RWPE1 (cell line): Measurements from ENCODE around the gene DNAJC6.

Experiments
- CTCF ChIA-PET: fragments of 350-600 bp; sonication (Branson Sonifier 250); formaldehyde crosslinking; extraction: SDS; loops from one replicate; lab custom pipeline; 2021; lab: Yijun Ruan, JAX
- POLR2A ChIA-PET: fragments of 400-600 bp; formaldehyde crosslinking; extraction: SDS; loops from one replicate; lab custom pipeline; 2020; ENCODE audit warnings: antibody characterized with exemption; ENCODE audit not compliant: low non-redundant PET; lab: Yijun Ruan, JAX
- DNase-seq: peaks from one replicate; pipeline ENCODE4 v3.0.0; 2012; ENCODE audit warnings: low spot score
- H3K27ac ChIP-seq: fragments of 450-650 bp; 2 replicates; pipeline ENCODE4 v1.5.1; 2017
- TF ChIP-seq, protein P1 (sequence below): fragments of 450-650 bp; conservative IDR thresholded peaks from 2 replicates; pipeline ENCODE4 v1.5.1; 2017; ENCODE audit warnings: low read depth, mild to moderate bottlenecking

Gene DNAJC6

DNA sequence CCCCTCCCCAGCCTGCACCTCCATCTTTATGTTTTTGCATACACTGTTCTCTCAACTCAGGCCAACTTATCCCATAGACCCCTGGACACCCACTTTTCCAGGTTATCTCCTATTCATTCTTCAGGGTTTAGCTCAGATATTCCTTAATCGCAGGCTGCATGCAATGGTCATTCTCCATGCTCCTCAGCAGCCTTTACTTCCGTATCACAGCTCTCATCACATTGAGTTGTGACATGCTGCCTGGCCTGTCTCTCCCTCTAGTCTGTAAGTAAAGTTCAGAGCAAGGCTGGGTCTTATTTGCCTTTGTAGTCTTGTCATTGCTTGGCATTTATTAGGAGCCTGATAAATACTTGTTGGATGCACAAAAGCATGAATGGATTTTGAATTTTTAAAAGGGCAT, 6.9 kb downstream of the DNAJC6 start:
- ChIA-PET CTCF (no interaction called here), POLR2A (no interaction called here)
- TF ChIP-seq, protein P1, sequence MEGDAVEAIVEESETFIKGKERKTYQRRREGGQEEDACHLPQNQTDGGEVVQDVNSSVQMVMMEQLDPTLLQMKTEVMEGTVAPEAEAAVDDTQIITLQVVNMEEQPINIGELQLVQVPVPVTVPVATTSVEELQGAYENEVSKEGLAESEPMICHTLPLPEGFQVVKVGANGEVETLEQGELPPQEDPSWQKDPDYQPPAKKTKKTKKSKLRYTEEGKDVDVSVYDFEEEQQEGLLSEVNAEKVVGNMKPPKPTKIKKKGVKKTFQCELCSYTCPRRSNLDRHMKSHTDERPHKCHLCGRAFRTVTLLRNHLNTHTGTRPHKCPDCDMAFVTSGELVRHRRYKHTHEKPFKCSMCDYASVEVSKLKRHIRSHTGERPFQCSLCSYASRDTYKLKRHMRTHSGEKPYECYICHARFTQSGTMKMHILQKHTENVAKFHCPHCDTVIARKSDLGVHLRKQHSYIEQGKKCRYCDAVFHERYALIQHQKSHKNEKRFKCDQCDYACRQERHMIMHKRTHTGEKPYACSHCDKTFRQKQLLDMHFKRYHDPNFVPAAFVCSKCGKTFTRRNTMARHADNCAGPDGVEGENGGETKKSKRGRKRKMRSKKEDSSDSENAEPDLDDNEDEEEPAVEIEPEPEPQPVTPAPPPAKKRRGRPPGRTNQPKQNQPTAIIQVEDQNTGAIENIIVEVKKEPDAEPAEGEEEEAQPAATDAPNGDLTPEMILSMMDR = no peak
- no peak for DNase-seq
- no peak overlapping the region for H3K27ac ChIP-seq

DNA sequence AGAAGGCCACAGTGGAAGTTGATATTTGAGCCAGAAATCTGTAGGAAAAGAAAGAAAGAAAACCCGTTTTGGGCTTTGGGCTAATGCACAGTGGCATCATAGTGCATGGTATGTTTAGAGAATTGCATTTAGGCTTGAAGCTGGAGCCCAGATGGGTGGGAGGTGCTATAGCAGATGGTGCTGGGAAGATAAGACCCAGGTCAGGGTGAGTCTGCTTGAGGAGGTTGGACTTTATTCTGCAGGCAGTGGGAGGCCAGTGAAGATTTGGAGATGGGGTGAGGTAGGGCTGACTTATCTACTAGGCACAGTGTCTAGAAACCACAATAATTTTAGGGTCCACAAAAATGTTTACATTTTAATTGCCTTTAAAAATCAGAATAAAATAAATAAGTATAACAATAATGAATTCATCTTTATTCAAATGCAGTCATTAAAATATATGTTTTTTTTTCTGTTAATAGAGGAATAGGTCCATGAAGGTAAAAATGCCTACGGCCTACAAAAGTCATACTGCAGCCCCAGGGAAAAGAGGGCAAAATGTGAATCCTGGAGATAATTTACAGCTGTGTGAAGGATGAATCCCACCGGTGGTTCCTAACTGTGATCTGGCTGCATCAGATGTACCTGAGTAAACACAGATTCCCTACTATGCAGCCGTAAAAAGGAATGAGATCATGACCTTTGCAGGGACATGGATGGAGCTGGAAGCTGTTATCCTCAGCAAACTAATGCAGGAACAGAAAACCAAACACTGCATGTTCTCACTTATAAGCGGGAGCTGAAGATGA, 8.7 kb downstream of the DNAJC6 start:
- DNase-seq = no peak
- H3K27ac ChIP-seq = no peak overlapping the region
- TF ChIP-seq, protein P1 = no peak
- CTCF ChIA-PET = no interaction called here
- POLR2A ChIA-PET = no interaction called here

DNA sequence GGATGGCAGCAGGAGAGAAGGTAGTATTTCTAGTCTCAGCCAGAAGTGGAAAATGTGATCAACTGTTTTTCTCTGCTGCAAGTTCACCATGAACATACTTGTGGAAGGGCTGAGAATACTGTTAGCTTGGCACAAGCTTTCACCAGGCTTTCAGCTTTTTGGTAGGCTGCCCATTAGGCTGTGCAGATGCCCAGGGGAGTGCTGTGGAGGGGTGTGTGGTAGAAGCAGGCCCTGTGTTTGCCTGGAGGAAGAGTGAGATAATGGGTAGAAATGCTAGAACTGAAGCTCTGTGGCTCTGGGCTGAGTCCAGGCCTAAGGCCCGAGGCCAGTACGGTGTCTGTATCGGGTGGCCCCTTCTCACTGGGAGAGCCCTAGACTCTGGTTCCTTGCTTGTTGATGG, 9.8 kb downstream of the DNAJC6 start:
- ChIA-PET POLR2A (no interaction called here), CTCF (no interaction called here)
- no peak overlapping the region for H3K27ac ChIP-seq
- no peak for DNase-seq
- TF ChIP-seq, protein P1 = no peak

DNA sequence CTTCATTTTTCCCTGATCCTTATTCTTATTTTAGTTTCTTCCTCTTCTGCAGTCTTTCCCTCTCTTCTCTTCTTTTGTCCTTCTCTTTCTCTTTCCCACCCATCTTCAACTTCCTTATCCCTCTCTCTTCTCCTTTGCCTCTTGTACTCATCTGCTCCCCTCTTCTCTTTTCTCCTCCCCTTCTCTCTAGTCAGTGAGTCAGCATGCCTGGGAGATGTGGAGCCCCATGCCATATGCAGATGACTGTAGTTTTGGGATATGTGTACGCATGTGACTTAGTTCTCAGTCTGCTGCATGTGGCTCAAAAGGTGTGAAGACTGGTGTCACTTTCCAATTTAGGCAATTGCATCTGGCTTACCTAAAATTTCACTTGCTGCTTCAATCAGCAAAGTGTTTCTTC, 10.4 kb downstream of the DNAJC6 start:
- DNase-seq = no peak
- no peak overlapping the region for H3K27ac ChIP-seq
- ChIA-PET CTCF (no interaction called here), POLR2A (no interaction called here)
- TF ChIP-seq, protein P1 = no peak

DNA sequence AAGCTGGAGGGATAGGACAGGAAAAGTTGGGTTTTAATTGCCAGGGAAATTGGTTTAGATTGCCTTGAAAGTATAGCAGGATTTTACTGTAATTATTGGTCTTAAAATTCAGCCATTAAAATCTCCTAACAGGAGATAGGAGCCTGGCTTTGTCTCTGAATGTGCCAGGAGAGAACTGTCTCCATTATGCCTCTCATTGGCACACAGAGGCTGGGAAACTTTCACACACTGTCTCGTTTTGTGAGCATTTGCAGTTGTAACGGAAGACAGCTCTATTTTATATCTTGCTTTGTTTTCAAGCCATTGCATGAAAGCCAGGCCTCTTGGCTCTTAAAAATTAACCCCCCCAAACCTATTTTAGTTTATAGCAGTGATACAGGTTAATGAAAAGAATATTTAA, 12.5 kb downstream of the DNAJC6 start:
- no peak for DNase-seq
- TF ChIP-seq, protein P1 = no peak
- ChIA-PET POLR2A (no interaction called here), CTCF (no interaction called here)
- no peak overlapping the region for H3K27ac ChIP-seq

DNA sequence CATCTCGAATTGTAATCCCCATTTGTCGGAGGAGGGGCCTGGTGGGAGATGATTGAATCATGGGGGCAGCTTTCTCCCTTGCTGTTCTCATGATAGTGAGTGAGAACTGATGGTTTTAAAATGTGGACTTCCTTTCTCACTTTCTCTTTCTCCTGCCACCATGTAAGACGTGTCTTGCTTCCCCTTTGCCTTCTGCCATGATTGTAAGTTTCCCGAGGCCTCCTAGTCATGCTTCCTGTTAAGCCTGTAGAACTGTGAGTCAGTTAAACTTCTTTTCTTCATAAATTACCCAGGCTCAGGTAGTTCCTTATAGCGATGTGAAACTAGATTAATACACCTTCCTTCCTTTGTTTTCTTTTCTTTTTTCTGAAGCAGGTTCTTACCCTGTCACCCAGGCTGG, 13.9 kb downstream of the DNAJC6 start:
- no peak for DNase-seq
- H3K27ac ChIP-seq = no peak overlapping the region
- ChIA-PET CTCF (no interaction called here), POLR2A (no interaction called here)
- TF ChIP-seq, protein P1 = no peak
